Measurements from ENCODE around the gene CRLF1.
A peak's percentile ranks its signal among the peaks of the same experiment; 100 is the strongest.
"Not testable (repeated sequence)": the region's sequence is repeated elsewhere in the genome, so short reads cannot be mapped to it uniquely, and the experiment has no call there.

Gene CRLF1

GRCh38 chr19:18593367-18594095 is 13.1 kb downstream of the CRLF1 start:
- H3K27ac ChIP-seq (ENCODE audit: extremely low read depth, low read depth, low read length) = no peak overlapping the region
- H3K4me1 ChIP-seq (ENCODE audit: control insufficient read depth, insufficient read depth, low read length) = no peaks in the 10 kb centered on the region
- H3K36me3 ChIP-seq (ENCODE audit: control insufficient read depth in 2 of 2, insufficient read depth in 1 of 2, low read length in 2 of 2) = peaks cover 0 to 6% of the 10 kb centered on the region in 2 experiments; a peak in 1 of 3 replicates
- ChIA-PET POLR2A (interaction anchor here (0.6 to 2.9 kb wide), 8 partner anchors 14 to 174 kb away, joined by 3 to 11 read pairs (median 3); partner anchors contain the start of genes SSBP4 and UBA52), CTCF (interaction anchor here (0.6 to 3.1 kb wide), 14 partner anchors 8 to 254 kb away, joined by 3 to 19 read pairs (median 4); partner anchors contain the start of gene CRTC1)
- TF ChIP-seq ZNF792 (tag by site-specific recombination; IDR thresholded peaks at IDR 0.05) = peak; percentile 96
- no peak for TF ChIP-seq ZNF121 (tag by site-specific recombination; IDR thresholded peaks at IDR 0.05)
- TF ChIP-seq ZNF140 (tag by site-specific recombination; IDR thresholded peaks at IDR 0.05) = no peak
- no peak for TF ChIP-seq ZNF266 (tag by site-specific recombination; IDR thresholded peaks at IDR 0.05; ENCODE audit: low read depth)
- TF ChIP-seq IKZF3 (tag by site-specific recombination; IDR thresholded peaks at IDR 0.05) = no peak
- TF ChIP-seq ZNF426 (tag by site-specific recombination; IDR thresholded peaks at IDR 0.05) = no peak
- peak; percentile 77; the same call in 1 of the 2 replicates for TF ChIP-seq ZNF423 (tag by site-specific recombination; IDR thresholded peaks at IDR 0.05)
- TF ChIP-seq ZNF157 (tag by site-specific recombination; IDR thresholded peaks at IDR 0.05) = no peak
- TF ChIP-seq ZNF529 (tag by site-specific recombination; IDR thresholded peaks at IDR 0.05; ENCODE audit: insufficient replicate concordance) = no peak
- TF ChIP-seq ZNF768 (tag by site-specific recombination; IDR thresholded peaks at IDR 0.05) = no peak
- TF ChIP-seq ZIC2 (tag by site-specific recombination; IDR thresholded peaks at IDR 0.05) = peak; percentile 58
- no peak for TF ChIP-seq ZNF561 (tag by site-specific recombination; IDR thresholded peaks at IDR 0.05; ENCODE audit: borderline replicate concordance)
- peak; percentile 57; the same call in 1 of the 2 replicates for TF ChIP-seq ZBTB44 (tag by site-specific recombination; IDR thresholded peaks at IDR 0.05)
- TF ChIP-seq GLIS2 (tag by site-specific recombination; IDR thresholded peaks at IDR 0.05) = peak; percentile 11; the same call in 1 of the 2 replicates
- TF ChIP-seq ZNF501 (tag by site-specific recombination; IDR thresholded peaks at IDR 0.05) = no peak
- H3K9me3 ChIP-seq (ENCODE audit: control insufficient read depth, insufficient read depth, low read depth, low read length) = no peaks in the 10 kb centered on the region
- H3K4me3 ChIP-seq (ENCODE audit: low read depth, low read length) = peak overlapping the region; percentile 41

GRCh38 chr19:18592732-18593131 is 13.9 kb downstream of the CRLF1 start:
- not testable (repeated sequence) for H3K4me1 ChIP-seq (ENCODE audit: control insufficient read depth, insufficient read depth, low read length); H3K9me3 ChIP-seq (ENCODE audit: control insufficient read depth, insufficient read depth, low read depth, low read length); H3K36me3 ChIP-seq (ENCODE audit: control insufficient read depth in 2 of 2, insufficient read depth in 1 of 2, low read length in 2 of 2); H3K27ac ChIP-seq (ENCODE audit: extremely low read depth, low read depth, low read length); H3K4me3 ChIP-seq (ENCODE audit: low read depth, low read length)
- CTCF ChIA-PET = interaction anchor here (0.7 to 3.1 kb wide), 7 partner anchors 38 to 255 kb away, joined by 3 to 19 read pairs (median 5); no protein-coding TSS in a partner anchor
- POLR2A ChIA-PET = interaction anchor here (0.6 to 2.9 kb wide), 5 partner anchors 15 to 69 kb away, joined by 3 to 11 read pairs (median 3); partner anchors contain the start of gene UBA52

- H3K36me3 ChIP-seq (ENCODE audit: control insufficient read depth in 2 of 2, insufficient read depth in 1 of 2, low read length in 2 of 2) = peaks cover 0 to 6% of the 10 kb centered on the region in 2 experiments; a peak in 1 of 3 replicates
- TF ChIP-seq ZNF629 (tag by site-specific recombination; IDR thresholded peaks at IDR 0.05) (no peak), ZNF341 (tag by site-specific recombination; IDR thresholded peaks at IDR 0.05; ENCODE audit: low read depth) (peak; percentile 38; the same call in 1 of the 2 replicates), ZBTB44 (tag by site-specific recombination; IDR thresholded peaks at IDR 0.05) (0 out of 2 replicates have a peak, but pooled peaks have one; percentile 6)
- no peaks in the 10 kb centered on the region for H3K4me1 ChIP-seq (ENCODE audit: control insufficient read depth, insufficient read depth, low read length)
- no peak overlapping the region for H3K4me3 ChIP-seq (ENCODE audit: low read depth, low read length)
- no peak overlapping the region for H3K27ac ChIP-seq (ENCODE audit: extremely low read depth, low read depth, low read length)
- CTCF ChIA-PET = interaction anchor here (1.0 to 3.1 kb wide), 4 partner anchors 71 to 395 kb away, joined by 3 to 19 read pairs (median 3); no protein-coding TSS in a partner anchor
- POLR2A ChIA-PET = interaction anchor here (2.9 kb wide), 1 partner anchor 20 kb away, joined by 11 read pairs; the partner anchor contains the start of gene UBA52
- no peaks in the 10 kb centered on the region for H3K9me3 ChIP-seq (ENCODE audit: control insufficient read depth, insufficient read depth, low read depth, low read length)
Observed at GRCh38 chr19:18591735-18592385, 14.7 kb downstream of the CRLF1 start.
